Endothelial cell of hepatic sinusoid (primary cell): ENCODE measurements around the gene CPA5.
"Not testable (repeated sequence)": the region's sequence is repeated elsewhere in the genome, so short reads cannot be mapped to it uniquely, and the experiment has no call there.

Experiments
- in situ Hi-C: cut with HindIII; loops from 2 replicates; pipeline ENCODE4 v1.10.0; 2017; ENCODE audit warnings: low sequenced_read_pairs

The CPA5 gene

GRCh38 chr7:130344271-130344866 is at the start of gene CPA5:
Gene CPA5 (plus strand): TSS chr7:130344816. CDS start chr7:130346486, 1,670 bp downstream.
- in situ Hi-C loops: no loop called here

GRCh38 chr7:130296221-130296951 is 48.2 kb upstream of the CPA5 start:
- in situ Hi-C loops: loop anchor here (10.0 kb wide), 1 partner anchor 178 kb away; no protein-coding TSS in a partner anchor

GRCh38 chr7:130297628-130298543 is 46.7 kb upstream of the CPA5 start:
- in situ Hi-C loops: loop anchor here (10.0 kb wide), 1 partner anchor 177 kb away; no protein-coding TSS in a partner anchor

- in situ Hi-C loops: loop anchor here (10.0 kb wide), 1 partner anchor 176 kb away; no protein-coding TSS in a partner anchor
Observed at GRCh38 chr7:130298544-130299326, 45.9 kb upstream of the CPA5 start.

- in situ Hi-C loops: loop anchor here (10.0 kb wide), 1 partner anchor 175 kb away; no protein-coding TSS in a partner anchor
Observed at GRCh38 chr7:130299866-130300265, 44.8 kb upstream of the CPA5 start.

- in situ Hi-C loops: no loop called here
Observed at GRCh38 chr7:130301501-130302020, 43.1 kb upstream of the CPA5 start.

GRCh38 chr7:130302649-130303048 is 42.0 kb upstream of the CPA5 start:
- in situ Hi-C loops: no loop called here

GRCh38 chr7:130303127-130303526 is 41.5 kb upstream of the CPA5 start:
- in situ Hi-C loops: no loop called here

GRCh38 chr7:130303551-130303950 is 41.1 kb upstream of the CPA5 start:
- in situ Hi-C loops: no loop called here

- in situ Hi-C loops: no loop called here
Observed at GRCh38 chr7:130303982-130304381, 40.6 kb upstream of the CPA5 start.

GRCh38 chr7:130304878-130305277 is 39.7 kb upstream of the CPA5 start:
- in situ Hi-C loops: no loop called here

GRCh38 chr7:130305433-130306042 is 39.1 kb upstream of the CPA5 start:
- in situ Hi-C loops: no loop called here

- in situ Hi-C loops: no loop called here
Observed at GRCh38 chr7:130309986-130310385, 34.6 kb upstream of the CPA5 start.

- in situ Hi-C loops: no loop called here
Observed at GRCh38 chr7:130314305-130314704, 30.3 kb upstream of the CPA5 start.

- in situ Hi-C loops: no loop called here
Observed at GRCh38 chr7:130319541-130319940, 25.1 kb upstream of the CPA5 start.

- in situ Hi-C loops: not testable (repeated sequence)
Observed at GRCh38 chr7:130321542-130322229, 22.9 kb upstream of the CPA5 start.

- in situ Hi-C loops: no loop called here
Observed at GRCh38 chr7:130322615-130323014, 22.0 kb upstream of the CPA5 start.

- in situ Hi-C loops: no loop called here
Observed at GRCh38 chr7:130324306-130324943, 20.2 kb upstream of the CPA5 start.

GRCh38 chr7:130329681-130330080 is 14.9 kb upstream of the CPA5 start:
- in situ Hi-C loops: no loop called here
